GM12892 (cell line): ENCODE data around the gene ITGAE.

Experiments
- DNase-seq: peaks from one replicate; pipeline ENCODE4 v3.0.0; 2011; ENCODE audit not compliant: insufficient read length
- FAIRE-seq: peaks from 2 replicates; lab custom pipeline; 2011; peaks lifted over from hg19 to GRCh38; lab: Jason Lieb, UNC
- TAF1 ChIP-seq: IDR thresholded peaks from 2 replicates; pipeline ENCODE4 v1.6.1; 2011; ENCODE audit warnings: low read depth, mild to moderate bottlenecking, control low read depth, low read length, borderline replicate concordance

Gene ITGAE

GRCh38 chr17:3665834-3666233, 135.2 kb downstream of the ITGAE start:
- no peak for FAIRE-seq
- no peak for DNase-seq
- no peak for TF ChIP-seq TAF1
